Stimulated activated CD4-positive, alpha-beta T cell treated with anti-CD3 and anti-CD28 coated beads, Interleukin-2, amount 100 ng/mL, for 4 hours (primary cell): Measurements from ENCODE around the gene C12orf75.
"Not testable (repeated sequence)": the region's sequence is repeated elsewhere in the genome, so short reads cannot be mapped to it uniquely, and the experiment has no call there.

Experiments
- DNase-seq: peaks from one replicate; pipeline ENCODE4 v3.0.0-alpha.2; 2020; ENCODE audit warnings: low read depth

The C12orf75 gene

DNA sequence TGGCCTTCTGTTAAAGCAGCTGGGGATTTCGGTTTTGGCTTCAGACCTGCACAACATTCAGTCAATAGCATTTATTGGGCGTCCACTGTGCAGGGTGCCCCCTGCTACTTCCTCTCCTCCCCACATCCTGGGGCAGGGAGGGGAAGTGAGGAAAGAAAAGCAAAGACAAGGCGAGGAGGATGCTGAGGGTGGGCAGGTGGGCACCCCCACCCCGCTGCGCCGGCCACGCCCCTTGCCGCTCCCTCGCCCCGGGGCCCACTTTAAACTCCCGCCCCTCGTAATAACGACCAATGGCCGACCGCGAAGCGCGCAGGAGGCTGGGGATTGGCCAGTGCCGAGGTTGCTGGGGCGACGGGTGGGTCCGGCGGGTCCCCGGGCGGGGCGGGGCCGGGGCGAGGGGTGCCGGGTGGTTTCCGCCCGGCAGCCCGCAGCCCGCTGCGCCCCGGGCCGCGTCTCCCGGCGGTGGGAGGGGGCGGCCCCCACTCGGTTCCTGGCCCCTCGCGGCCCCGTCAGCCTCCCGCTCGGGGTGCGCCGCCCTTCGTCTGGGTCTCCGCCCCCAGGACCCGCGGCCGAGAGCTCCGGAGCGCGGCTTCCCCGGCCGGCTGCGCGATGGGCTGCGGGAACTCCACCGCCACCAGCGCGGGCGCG, at the start of gene C12orf75:
C12orf75 (plus strand) TSS at position 409 of the 648 bp plus-strand sequence; CDS start at position 610, 201 bp downstream.
- peak; percentile 72 for DNase-seq

DNA sequence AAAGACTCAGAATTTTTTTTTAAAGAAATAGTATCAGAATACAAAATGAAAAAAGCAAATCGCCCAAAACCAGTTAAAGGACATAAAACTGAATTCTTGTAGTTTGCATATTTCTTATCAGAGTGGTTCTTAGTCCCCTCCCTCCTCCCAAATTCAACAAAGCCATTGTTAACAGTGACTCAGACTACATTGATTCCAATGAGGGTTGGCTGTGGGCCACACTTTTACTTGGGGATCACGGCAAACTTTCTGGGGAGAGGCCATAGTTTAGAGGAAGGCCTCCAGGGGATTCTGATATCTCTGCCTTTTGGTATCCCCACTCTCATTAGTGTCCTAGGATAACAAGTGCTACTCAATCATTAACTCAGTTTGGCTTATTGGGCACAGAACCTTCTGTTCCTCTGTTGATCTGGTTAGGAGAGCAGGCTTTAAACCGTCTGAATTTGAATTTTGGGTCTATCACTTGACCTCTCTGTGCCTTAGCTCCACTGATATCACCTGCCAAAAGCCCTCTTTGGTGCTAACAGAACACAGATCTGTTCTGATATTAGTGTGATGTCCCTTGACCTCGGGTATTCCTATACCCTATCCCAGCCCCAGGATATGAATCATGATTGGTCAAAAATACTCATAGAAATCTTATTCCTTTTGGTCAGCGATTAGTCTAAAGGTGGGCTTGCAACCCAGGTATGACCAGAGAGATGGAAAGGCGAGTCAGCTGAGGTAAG, 49.4 kb upstream of the C12orf75 start:
- DNase-seq = no peak

DNA sequence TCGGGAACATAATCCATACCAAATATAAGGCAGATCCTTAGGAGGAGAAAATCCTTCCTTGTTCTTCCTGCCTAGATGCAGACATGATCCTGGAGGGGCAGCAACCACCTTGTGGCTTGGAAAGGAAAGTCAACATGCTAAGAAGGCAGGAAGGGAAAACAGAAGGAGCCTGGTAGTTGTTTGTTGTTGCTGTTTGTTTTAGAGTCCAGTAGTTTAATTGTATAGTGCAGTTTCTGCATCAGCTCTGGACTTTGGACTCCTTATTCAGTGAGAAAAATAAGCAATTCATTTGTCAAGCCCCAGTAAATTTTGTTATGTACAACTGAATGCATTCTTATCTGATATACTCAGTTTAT, 48.8 kb upstream of the C12orf75 start:
- no peak for DNase-seq

DNA sequence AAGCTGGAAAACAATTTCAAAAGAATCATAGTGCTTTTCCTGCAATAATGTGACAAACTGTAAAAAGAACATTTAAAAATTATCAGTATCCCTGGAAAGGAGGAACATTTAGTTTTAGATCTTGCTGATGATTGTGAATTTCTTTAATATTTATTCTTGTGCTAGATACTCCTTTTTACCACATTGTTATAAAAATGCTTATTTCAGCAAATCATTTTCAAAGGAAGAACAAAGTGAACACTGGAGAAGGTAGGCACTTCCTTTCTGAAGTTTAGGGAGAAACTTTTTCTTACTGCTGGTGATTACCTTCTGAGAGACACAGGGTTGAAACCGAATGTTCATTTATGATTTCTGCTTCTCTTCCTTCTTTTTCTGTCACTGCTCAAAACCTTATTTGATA, 45.1 kb upstream of the C12orf75 start:
- DNase-seq = no peak

DNA sequence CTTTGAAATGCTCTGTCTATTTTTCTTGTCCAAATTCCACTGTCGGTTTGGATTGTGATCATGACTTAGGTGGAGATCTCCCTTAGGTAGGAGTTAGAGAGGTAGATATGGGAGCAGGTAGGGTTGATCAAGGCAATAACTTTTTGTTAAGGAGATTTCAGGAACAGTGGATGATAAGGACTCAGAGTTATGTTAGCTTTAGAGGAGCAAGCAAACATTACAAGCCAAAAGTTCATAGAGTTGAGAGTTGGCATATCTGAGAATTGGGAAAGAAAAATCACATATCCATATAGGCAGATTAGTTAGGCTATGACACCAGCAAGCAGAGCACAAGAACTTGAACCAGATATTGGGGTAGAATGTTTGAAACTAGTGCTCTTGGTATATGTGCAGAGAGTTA, 43.1 kb upstream of the C12orf75 start:
- no peak for DNase-seq

DNA sequence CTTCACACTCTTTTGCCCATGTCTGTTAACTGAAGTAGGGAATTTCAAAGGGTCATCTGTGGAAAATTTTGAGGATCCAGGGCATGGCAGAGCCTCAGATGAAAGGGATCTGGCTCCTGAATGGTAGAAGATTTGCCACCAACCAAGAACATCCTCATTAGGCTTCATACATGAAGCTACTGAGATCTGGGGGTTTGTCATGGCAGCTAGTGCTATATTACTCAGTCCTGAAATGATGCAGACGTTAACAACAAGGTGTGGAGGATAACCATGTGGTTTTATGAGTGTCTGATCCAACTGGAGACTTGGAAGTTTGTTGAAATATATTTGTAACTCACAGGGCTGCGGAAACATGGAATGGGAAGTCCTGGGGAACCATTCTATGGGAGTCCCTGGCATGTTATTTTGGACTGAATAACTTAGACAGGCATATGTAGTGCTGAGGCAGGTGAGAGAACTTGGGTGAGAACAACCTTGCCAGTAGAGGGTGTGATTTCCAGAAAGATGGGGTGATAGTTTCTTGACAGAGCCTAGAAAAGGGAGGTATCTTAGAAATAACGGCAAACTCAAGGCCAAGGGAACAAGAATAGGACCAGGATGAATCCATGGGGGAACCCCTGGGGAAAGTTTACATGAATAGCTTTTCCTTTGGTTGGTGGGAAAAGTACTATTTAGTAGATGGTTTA, 42.0 kb upstream of the C12orf75 start:
- no peak for DNase-seq

DNA sequence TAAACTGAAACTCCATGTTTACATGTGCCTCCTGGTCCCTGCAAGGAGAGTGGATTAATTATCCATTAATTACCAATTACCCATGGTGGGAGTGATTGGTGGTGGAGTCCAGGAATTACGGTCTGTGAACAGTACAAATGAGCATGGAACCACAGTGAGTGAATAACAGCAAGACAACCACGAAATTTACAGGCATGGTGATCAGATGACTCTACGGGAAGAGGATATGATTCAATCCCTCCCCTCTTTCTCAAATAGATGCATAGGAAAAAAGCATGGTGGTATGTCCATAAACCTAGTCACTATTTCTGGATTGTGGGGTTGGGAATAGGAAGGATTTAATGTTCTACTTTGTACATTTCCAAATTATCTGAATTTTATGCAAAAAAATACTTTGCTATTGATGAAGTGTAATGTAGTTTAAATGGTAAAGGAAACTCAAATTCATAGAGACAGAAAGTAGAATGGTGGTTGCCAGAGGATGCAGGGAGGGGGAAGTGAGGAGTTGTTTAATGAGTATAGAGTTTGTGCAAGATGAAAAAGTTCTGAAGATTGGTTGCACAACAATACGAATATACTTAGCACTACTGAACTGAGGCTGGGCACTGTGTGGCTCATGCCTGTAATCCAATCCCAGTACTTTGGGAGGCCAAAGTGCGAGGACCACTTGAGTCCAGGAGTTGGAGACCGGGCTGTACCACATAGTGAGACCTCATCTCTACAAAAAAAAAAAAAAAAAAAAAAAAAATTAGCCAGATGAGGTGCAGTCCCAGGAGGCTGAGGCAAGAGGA, 41.2 kb upstream of the C12orf75 start:
- no peak for DNase-seq

DNA sequence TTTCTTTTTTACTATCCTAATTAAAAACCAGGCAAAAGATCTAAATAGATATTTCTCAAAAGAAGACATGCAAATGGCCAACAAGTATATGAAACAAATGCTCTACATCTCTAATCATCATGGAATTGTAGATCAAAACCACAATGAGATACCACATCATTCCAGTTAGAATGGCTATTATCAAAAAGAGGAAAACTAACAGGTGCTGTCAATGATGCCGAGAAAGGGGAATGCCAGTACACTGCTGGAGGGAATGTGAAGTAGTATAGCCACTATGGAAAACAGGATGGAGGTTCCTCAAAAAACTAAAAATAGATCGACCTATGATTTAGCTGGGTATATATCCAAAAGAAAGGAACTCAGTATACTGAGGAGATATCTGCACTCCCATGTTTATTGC, 39.0 kb upstream of the C12orf75 start:
- no peak for DNase-seq

DNA sequence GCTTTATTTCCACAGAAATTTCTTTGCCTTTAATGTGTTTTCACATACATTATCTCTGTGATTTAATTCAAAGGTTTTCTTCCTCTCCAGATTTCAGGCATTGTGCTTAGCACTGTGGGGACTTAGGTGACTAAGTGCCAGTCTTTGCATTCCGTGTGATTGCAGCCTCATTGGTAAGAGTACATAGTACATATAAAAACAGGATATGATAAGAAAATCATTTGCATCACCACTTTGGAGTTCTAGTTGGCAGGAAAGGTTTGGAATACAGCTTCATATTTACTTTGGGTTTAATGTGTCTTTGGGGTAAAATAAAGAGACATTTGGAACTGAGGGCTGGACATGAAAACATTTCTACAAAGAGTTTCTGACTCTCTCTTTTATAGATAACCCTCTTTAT, 37.8 kb upstream of the C12orf75 start:
- DNase-seq = no peak

DNA sequence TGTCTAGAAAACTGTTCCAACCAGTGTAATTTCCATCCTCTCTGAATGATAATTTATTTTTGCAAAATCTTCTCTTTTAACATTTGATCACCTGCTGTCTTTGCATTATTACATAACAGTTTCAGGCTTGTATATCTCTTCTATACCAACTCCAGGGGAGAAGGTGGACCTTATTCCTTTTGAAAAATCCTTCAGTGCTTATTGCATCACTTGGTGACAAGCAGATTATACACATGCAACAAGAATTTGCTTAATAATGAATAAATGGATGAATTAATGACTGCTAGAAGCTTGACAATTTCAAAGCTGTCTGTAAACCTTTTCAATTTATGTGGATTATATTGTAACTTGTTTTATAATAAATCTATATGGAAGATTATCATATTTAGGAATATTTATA, 37.3 kb upstream of the C12orf75 start:
- DNase-seq = no peak

DNA sequence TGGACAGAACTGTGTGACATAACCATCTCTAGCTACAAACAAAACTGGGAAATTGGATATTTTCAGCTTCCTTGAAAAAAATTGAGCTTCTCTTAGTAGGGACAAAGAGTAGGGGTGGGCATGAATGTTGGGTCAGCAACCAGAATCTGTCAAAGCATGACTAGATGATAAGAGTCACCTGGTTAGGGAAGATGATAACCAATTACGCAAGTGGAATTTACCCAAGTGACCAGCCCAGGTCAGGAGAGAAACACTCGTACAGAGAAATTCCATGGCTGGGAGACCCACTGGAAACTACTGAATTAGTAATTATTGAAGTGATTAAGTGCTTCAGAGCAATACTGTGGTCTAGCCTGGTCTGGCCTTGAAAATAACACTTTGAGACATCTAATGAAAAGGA, 36.3 kb upstream of the C12orf75 start:
- no peak for DNase-seq

DNA sequence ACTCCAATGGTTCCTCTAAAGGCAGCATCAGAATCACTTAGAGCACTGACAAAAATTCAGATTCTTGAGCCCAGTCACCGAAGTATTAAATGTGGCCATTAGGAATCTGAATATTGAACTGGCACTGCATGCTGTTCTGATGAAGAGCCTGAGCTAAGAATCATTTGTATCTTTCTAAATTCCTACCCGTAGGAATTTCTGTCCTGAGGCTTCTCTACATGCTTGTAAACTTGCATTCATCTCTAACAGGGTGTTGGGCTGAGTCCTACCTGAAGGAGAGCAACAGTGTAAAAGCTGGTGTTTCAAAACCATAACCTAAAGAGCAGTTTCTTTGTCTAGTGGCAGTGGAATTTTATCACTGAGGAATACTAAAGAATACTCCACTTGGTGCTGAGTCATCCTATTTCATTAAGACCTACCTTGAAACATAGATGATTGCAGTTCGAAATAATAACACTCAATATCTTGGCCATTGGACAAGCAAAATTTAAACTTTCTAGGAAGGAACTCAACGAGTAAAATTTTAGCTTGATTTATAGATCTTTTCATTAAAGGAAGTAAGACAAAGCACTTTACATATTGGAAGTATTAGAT, 35.5 kb upstream of the C12orf75 start:
- DNase-seq = no peak

DNA sequence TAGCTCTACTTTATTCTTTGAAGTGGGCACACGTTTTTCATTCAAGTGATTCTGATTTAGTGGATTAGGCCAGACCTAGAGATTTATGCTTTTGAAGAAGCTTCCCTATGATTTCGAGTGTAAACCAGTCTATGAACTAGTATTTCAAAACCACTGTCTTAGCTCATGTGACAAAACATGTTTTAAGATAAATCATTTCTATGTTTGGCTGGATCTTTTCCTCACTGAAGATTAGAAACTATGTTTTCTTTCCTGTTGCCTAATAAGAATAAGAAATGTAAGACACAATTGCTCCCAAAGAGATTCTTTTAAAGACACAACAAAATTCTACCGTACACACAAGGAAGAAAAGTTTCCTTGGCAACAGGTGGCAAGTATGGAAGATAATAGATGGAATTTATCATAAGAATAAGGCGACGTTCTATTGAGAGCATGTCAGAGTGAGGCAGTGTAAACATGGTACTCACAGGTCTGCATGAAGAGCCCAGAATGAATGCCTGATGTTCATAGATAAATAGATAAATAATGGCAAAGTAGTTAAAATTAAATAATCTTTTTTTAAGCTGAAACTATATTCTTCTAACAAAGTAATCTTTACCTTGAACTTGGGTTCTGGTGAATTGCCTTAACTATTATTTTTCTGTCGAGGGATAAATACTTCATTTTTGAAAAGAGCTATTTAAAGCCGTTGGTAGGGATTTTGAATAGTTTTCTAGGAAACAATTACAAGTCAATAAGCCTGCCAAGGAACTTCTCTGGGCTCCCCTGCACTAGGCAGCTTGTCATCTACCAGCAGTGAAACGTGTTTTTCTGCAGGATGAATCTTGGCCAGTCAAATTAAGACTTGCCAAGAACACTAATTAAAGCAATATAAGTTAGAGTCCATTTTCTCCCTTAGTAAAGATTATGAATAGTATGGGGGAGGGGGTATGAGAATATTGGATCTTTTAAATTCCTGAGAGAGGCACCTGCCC, 34.1 kb upstream of the C12orf75 start:
- DNase-seq = no peak

DNA sequence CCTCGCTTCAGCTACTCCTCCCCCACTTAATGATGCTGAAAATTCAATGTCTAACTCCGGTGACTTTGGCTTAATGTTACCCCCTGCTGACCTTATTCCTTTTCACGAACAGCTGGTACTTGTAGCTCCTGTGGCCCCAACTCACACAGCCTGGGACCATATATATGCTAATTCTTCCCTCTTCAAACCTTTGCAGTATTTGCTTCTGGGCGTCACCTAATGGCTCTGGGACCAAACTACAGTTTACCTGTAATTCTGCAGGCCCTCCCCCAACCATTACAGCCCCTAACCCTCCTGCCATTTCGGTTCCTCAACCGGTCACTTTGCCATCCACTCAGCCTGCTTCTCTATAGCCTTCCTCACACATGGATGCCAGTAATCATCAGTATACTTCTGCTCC, 29.6 kb upstream of the C12orf75 start:
- no peak for DNase-seq

DNA sequence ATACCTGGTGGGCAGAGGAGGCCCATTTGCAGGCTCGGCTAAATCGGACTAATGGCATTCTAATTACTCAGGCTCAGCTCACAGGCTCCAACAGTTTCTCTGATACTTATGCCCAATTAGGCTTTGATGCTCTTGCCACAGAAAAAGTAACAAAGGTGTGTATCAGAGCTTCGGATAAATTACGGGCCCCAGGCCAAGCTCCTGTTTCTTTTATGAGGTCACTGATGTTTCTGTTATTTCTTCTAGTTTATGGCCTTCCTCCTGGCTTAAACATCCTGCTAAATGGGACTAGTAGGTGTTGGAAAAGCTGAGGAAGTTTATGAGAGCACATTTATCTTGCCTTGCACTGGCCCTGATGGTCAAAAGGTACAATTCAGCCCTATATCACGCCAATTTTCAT, 28.8 kb upstream of the C12orf75 start:
- no peak for DNase-seq

DNA sequence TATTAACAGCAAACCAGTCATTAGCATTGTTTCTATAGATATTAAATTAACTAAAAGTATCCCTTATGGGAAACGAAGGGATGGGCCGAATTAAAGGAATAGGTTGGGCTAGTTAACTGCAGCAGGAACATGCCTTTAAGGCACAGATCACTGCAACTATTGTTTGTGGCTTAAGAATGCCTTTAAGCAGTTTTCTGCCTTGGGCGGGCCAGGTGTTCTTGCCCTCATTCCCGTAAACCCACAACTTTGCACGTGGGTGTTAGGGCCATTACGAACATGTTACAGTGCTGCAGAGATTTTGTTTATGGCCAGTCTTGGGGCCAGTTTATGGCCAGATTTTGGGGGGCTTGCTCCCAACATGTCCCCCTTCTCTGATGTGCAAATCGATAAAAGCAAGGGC, 27.5 kb upstream of the C12orf75 start:
- not testable (repeated sequence) for DNase-seq

DNA sequence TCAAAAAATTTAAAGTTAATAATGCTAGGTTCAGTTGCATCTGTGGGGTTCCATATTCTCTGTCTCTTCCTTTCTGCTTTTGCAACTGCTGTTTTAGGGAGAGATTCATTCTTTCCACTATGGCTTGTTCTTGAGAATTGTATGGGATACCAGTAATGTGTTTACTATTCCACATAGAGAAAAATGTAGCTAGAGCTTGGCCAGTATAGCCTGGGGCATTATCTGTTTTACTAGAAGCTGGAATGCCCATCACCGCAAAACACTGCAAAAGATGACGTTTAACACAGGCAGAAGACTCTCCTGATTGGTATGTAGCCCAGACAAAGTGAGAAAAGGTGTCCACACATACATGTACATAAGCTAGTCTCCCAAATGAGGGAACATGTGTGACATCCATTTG, 25.9 kb upstream of the C12orf75 start:
- not testable (repeated sequence) for DNase-seq

DNA sequence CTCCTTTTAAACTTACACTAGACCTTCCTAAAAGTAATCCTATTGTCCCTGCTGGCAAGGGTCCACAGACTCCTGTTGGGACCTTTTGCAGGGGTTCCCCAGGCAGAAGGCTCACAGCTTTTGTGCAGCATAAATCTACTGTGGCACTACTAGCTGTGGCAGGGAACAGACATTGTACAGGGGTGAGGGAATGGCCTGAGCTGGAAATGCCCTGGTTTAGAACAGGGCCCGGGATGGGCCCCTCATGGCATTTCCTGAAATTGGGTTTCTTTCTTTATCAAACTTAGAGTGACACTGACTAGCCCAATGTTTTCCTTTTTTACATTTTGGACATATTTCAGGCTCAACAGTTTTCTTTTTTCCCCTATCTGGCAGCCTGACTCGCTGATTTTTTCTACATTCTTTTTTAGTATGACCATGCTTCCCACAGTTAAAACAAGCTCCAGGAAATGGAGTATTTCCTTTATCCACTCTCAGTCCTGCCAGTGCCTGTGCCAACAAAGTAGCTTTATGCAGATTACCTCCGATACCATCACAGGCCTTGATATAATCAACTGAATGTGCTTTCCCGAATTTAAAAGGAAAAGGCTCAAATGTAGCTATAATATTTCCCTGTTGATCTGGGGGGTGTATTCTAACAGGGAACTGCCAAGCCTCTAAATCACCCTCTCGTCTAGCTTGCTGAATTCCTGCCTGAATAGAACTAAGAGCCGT, 22.7 kb upstream of the C12orf75 start:
- DNase-seq = not testable (repeated sequence)

DNA sequence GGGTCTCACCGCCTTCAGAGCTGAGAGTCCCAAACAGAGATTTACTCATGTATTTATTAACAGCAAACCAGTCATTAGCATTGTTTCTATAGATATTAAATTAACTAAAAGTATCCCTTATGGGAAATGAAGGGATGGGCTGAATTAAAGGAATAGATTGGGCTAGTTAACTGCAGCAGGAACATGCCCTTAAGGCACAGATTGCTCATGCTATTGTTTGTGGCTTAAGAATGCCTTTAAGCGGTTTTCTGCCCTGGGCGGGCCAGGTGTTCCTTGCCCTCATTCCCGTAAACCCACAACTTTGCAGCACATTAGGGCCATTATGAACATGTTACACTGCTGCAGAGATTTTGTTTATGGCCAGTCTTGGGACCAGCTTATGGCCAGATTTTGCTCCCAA, 21.7 kb upstream of the C12orf75 start:
- DNase-seq = not testable (repeated sequence)

DNA sequence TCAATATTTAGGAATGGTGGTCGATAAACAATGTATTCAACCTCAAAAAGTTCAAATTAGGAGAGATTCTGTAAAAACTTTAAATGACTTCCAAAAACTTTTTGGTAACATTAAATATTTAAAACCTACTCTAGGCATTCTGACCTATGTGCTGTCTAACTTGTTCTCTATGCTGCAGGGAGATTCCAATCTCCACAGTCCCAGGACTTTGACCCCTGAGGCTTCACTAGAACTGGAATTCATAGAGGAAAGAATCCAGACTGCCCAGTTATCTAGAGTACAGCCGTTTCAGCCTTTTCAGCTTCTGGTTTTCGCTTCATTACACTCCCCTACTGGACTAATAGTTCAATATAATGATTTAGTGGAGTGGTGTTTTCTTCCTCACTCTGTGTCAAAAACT, 21.1 kb upstream of the C12orf75 start:
- not testable (repeated sequence) for DNase-seq
